H4 (cell line): ENCODE measurements around the gene SPIN4. TPM values are rescaled to one million over a fixed set of nuclear protein-coding genes. Genes with fewer than 3 reads are reported as not detected.
"Not testable (repeated sequence)": the region's sequence is repeated elsewhere in the genome, so short reads cannot be mapped to it uniquely, and the experiment has no call there.

ENCODE experiments used
- DNase-seq: peaks from one replicate; pipeline ENCODE4 v3.0.0-alpha.2; 2015; ENCODE audit warnings: low spot score
- total RNA-seq: library from RNA; depleted of rRNA; stranded (reverse); fragments of >200 nt; shearing (Covaris generic); gene quantifications from 2 replicates; pipeline ENCODE4 v1.2.3, GENCODE V29; 2014; rRNA removed

SPIN4 gene
- 7.1 and 13.8 TPM in 2 replicates for total RNA-seq

DNA sequence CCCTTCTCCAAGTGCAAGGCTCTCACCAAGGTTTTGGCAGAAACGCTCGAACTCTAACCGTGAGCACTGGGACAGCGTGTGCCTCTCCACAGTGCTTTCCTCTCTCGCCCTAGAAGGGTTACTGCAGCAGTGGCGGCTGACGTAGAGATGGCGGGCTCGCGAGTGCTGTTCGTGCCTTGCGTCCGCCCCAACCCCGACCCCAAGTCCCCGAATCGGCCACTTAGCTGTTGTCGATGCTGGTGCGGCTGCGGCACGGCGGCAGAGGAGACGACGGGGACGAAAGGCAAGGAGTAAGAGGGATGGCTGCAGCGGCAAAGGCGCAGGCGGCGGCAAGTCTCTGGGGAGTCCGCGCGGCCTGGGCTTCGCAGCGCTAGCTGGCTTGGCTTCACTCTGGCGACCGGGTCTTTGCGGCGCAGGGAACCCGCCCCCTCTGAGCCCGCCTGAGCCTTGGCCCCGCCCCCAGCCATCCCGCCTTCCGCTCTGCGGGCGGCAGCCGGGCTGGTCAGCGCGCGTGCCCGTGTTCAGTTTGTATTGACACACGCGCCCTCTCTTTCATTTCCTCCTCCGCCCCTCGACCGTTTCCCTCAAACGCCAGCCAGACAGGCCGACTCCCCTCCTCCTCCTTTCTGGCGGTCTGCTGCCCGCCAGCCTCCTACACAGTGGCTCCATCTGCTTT is at the start of gene SPIN4:
SPIN4 (minus strand) TSS at position 392 of the 676 bp plus-strand sequence. CDS start 513 bp downstream, outside the sequence.
- DNase-seq = peak; percentile 90

DNA sequence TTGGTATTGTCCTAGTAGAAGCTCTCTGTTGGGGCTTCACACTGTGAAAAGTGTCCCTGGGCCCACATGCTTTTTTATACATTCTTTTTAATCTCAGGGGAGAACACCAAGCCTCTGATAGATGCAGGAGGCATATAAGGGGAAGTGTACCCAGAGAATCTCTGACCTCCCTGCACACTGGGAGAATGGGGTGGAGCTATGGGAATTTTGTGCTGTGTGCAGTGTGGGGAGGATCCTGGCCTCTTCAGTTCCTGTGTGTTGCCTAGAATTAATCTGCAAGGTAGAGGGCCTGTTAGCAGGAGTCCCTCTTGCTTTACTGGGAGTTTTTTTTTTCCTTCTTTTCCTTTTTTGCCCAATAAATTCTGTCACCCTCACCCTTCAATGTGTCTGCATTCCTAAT is 49.2 kb upstream of the SPIN4 start:
- DNase-seq = no peak

- DNase-seq = no peak
Measured at GRCh38 chrX:63394872-63395271, 43.7 kb upstream of the SPIN4 start.

DNA sequence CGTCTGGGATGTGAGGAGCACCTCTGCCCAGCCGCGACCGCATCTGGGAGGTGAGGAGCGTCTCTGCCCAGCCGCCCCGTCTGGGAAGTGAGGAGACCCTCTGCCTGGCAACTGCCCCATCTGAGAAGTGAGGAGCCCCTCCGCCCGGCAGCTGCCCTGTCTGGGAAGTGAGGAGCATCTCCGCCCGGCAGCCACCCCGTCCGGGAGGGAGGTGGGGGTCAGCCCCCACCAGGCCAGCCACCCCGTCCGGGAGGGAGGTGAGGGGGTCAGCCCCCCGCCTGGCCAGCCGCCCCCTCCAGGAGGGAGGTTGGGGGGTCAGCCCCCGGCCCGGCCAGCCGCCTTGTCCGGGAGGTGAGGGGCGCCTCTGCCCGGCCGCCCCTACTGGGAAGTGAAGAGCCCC is 42.0 kb upstream of the SPIN4 start:
- not testable (repeated sequence) for DNase-seq

GRCh38 chrX:63387411-63387810 is 36.3 kb upstream of the SPIN4 start:
- DNase-seq = no peak

GRCh38 chrX:63384263-63384662 is 33.1 kb upstream of the SPIN4 start:
- DNase-seq = not testable (repeated sequence)

DNA sequence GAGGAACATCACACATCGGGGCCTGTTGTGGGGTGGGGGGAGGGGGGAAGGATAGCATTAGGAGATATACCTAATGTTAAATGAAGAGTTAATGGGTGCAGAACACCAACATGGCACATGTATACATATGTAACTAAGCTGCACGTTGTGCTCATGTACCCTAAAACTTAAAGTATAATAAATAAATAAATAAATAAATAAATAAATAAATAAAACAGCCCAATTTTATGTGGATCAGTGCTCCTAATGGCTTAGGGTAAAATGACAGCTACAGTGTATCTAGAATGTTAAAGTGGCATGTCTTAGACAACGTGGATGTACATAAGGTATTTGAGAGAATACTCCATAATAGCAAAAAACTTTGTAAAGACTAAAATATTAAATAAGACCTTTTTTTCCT is 21.9 kb upstream of the SPIN4 start:
- DNase-seq = not testable (repeated sequence)

DNA sequence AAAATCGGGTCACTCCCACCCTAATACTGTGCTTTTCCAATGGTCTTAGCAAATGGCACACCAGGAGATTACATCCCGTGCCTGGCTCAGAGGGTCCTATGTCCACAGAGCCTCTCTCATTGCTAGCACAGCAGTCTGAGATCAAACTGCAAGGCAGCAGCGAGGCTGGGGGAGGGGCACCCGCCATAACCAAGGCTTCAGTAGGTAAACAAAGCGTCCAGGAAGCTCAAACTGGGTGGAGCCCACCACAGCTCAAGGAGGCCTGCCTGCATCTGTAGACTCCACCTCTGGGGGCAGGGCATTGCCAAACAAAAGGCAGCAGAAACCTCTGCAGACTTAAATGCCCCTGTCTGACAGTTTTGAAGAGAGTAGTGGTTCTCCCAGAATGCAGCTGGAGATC is 16.6 kb upstream of the SPIN4 start:
- DNase-seq = not testable (repeated sequence)

DNA sequence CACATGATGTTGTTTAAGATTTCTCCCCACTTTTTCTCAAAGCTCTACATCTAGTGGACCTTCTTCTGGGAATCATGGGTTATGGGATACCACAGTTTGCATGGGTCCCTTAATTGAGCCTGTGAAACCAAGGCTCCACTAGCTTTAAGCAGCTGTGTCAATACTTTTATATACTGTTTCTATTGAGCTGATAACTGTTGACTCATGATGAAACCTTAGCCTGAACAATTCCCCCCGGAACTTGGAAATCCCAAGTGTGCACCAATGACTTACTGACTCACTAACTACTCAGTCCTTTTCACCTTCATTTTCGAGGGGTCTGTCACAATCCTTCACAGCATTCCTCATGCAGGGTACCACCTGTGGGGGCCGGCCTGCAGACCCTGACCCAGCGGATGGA is 12.7 kb upstream of the SPIN4 start:
- DNase-seq = no peak

DNA sequence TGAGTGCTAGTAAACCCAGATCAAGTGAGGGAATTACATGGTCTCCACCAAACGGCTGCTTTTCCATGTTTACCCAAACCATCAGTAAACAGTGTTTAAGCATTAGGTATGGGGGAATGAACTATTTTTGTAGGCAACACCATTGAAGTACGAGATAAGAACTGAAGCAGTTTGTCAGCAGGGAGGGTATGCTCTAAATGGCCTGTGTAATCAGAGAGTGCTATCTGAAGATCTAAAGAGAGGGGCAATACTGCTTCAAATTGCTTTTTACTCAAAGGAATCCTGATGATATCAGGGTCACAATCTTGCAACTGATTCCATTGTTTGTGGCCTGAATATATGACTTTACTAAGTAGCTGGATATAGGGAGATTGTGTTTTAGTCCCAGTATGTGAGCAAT is 10.4 kb upstream of the SPIN4 start:
- DNase-seq = no peak

- no peak for DNase-seq
Measured at GRCh38 chrX:63354484-63354883, 3.4 kb upstream of the SPIN4 start.

DNA sequence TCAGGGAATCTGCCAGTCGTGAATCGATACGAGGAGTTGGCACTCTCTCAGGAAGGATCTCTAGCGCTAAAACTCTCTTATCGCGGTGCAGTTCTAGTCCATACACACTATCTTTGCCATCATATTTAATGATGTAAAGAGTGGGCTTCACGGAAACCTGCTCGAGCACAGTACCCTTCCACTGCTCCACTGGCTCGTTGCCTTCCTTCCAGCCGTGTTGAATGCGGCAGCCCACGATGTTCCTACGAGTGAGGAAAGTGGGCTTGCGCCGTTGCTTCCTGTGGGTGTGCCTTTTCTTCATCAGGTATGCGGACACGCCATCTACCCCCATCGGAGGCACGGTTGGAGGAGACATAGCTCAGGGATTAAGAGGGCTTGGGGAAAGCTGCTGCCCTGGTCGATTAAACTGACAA is 661 bp downstream of the SPIN4 start:
- peak; percentile 11 for DNase-seq

GRCh38 chrX:63349307-63349706 is 1.8 kb downstream of the SPIN4 start:
- no peak for DNase-seq

DNA sequence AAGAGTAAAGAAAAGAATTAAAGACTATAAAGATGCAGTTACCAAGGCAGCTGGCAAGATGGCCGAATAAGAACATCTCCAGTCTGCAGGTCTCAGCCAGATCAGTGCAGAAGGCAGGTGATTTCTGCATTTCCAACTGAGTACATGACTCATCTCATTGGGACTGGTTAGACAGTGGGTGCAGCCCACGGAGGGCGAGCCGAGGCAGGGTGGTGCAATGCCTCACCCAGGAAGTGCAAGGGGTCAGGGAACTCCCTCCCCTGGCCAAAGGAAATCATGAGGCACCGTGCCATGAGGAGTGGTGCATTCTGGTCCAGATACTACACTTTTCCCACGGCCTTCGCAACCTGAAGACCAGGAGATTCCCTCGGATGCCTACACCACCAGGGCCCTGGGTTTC is 20.5 kb downstream of the SPIN4 start:
- peak; percentile 2 for DNase-seq

DNA sequence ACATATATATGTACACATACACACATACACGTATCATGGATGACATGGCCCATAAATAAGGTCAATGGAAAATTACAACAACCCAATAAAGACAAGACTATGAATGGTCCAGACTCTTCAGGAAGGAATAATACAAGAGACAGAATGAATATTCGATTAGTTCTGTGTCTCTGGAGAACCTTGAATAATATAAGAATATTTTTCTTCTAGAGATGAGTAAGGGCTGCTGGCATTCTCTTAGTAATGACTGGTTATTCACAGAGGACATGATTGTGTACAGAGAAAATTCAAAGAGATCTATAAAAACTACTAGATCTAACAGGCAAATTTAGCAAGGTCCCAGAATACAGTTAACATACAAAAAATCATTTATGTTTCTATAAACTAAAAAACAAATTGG is 23.3 kb downstream of the SPIN4 start:
- no peak for DNase-seq

DNA sequence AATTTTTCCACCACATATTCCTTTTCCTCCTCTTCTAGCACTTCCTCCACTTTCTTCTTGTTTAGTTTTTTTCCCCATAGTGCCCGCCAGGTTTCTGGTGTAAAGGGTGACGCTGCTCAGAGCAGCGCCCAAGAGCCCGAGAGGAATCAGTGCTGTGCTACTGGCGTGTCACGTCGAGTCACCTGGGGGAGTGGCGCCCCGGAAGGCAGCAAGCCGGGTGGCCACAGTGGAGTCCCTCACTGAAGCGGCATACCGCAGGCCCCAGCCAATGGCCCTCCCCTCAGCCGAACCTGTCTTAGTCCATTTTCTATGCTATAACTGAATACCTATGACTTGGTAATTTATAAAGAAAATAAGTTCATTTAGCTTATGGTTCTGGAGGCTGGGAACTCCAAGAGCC is 51.5 kb downstream of the SPIN4 start:
- DNase-seq = no peak
